Right hindlimb (tissue), 1 donor: ENCODE results near the gene DDX20.

Source experiments
- DNase-seq: peaks from one replicate; pipeline ENCODE4 v3.0.0-alpha.2; 2018

The DDX20 gene, protein sequence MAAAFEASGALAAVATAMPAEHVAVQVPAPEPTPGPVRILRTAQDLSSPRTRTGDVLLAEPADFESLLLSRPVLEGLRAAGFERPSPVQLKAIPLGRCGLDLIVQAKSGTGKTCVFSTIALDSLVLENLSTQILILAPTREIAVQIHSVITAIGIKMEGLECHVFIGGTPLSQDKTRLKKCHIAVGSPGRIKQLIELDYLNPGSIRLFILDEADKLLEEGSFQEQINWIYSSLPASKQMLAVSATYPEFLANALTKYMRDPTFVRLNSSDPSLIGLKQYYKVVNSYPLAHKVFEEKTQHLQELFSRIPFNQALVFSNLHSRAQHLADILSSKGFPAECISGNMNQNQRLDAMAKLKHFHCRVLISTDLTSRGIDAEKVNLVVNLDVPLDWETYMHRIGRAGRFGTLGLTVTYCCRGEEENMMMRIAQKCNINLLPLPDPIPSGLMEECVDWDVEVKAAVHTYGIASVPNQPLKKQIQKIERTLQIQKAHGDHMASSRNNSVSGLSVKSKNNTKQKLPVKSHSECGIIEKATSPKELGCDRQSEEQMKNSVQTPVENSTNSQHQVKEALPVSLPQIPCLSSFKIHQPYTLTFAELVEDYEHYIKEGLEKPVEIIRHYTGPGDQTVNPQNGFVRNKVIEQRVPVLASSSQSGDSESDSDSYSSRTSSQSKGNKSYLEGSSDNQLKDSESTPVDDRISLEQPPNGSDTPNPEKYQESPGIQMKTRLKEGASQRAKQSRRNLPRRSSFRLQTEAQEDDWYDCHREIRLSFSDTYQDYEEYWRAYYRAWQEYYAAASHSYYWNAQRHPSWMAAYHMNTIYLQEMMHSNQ

DNA sequence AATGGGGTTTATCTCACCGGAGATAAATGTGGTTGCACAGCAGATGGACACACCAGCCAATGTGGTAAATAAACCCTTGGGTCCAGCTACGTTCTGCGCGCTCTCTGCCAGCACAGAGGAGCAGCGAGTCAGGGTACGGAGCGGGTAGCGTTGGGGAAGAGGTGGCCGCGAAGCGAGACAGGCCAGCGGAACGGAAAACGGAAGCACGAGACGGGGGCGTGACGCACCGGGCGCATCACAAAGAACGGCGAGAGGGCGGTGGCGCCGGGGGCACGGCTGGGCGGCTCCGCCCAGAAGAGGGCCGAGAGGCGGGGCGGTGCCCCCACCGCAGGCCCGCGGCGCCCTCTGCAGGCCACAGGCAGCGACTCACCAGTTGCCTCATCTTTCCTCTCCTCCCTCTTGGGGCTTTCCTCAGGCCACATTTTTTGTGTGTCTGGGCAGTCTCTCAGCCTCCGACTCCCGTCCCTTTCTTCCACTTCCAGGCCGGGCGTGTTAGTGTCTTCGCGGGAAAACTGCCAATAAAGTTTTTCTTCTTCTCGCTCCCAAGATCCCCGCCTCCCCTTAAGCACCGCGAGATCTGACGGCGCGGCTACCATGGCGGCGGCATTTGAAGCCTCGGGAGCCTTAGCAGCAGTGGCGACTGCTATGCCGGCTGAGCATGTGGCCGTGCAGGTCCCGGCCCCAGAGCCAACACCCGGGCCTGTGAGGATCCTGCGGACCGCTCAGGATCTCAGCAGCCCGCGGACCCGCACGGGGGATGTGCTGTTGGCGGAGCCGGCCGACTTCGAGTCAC, at the start of gene DDX20:
Gene DDX20 (plus strand): TSS at position 571 of the 793 bp plus-strand sequence. CDS start 24 bp downstream, at position 595.
- DNase-seq: peak; percentile 95

- no peak for DNase-seq
Observed at GRCh38 chr1:111706921-111707320, 48.8 kb upstream of the DDX20 start.

GRCh38 chr1:111707906-111708305, 47.8 kb upstream of the DDX20 start:
- no peak for DNase-seq

GRCh38 chr1:111709986-111710385, 45.7 kb upstream of the DDX20 start:
- DNase-seq: no peak

DNA sequence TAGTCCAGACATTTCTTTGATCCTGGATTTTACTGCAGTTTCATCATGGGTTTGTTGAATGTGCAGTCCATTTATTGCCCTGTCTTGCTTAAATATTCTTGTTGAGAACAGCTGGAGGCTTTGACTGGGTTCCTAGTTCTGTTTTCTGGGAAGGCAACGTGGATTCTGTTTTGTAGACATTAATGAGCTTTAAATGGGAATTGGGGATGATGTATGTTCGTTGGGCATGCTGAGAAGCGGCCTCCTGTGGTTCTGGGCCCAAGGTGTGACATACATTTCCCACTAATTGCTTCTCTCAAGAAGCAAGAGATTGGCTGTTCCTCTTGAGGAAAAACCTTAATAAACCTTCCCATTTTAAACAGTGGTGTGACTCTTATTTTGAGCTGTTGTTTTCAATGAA, 39.4 kb upstream of the DDX20 start:
- DNase-seq: no peak

DNA sequence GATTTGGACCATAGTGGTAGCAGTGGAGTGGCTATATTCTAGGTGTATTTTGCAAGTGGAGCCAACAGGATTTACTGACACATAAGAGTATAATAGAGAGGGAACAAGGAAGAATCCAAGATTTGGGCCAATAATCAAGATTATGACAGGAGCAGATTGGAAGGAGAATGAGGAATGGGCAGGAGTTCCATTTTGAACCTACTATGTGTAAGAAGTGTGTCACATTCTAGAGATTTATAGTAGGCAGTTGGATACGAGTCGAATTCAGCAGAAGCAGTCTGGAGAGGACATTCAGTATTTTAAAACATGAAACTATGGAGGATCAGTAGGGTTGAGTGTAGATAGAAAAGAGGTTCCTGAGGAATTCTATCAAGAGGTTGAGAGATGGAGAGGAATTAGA, 38.3 kb upstream of the DDX20 start:
- no peak for DNase-seq

GRCh38 chr1:111719135-111719534, 36.6 kb upstream of the DDX20 start:
- peak; percentile 24 for DNase-seq

DNA sequence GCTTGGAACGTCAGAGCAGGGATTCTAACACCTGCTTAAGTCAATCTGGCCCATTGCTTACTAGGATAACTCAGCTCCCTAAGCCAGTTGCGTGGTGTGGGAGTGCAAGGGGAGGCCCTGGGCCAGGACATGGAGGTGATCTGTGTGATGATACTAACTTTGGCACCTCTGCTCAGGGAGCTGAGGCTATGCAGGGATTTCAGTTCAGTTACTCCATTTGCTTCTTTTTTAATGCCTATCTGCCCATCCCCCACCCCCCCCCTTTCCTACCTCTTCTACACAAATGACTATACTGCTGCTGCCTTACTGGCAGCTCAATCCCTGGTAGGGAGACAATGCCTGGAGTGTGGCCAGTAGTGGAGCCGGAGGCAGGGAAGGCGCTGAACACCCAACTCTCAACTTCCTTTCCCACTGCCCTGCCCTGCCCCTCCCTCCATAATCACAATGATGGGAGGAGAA, 36.0 kb upstream of the DDX20 start:
- DNase-seq: peak; percentile 73

- peak; percentile 27 for DNase-seq
Observed at GRCh38 chr1:111720274-111720976, 35.3 kb upstream of the DDX20 start.

DNA sequence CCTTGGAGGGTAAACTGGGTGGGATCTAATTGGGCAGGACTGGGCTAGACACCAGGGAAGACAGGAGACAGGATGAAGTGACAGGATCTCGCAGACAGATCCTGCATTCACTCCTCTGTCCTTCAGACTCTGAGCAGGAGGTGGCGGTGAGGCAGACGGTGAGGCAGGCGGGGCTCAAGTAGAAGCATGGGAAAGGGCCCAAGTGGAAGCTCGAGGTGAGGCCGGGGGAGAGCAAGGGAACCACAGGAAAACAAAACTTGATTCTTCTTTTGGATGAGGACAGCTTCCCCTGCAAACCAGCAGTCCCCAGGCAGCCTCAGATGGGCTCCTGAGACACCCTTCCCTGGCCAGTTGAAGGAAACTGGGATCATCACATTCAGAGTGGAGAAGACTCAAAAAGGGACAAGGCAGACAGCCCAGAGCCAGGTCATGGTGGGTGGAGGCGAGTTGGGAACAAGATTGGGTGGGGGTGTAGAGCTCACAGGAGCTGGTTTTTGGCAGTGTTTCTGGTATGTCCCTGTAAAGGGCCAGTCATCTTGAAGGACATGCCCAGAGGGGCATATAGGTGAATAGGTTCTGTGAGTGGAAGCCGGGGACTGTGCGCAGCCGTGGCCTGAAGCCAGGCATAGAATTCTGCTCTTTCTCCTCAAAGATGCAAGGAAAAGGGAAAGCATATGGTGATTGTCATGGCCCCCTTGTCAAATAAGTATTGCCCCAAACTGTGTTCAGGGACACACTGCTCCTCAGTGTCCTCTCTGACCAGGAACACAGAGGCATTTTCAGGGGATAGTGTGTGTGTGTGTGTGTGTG, 34.5 kb upstream of the DDX20 start:
- DNase-seq: peak; percentile 17

DNA sequence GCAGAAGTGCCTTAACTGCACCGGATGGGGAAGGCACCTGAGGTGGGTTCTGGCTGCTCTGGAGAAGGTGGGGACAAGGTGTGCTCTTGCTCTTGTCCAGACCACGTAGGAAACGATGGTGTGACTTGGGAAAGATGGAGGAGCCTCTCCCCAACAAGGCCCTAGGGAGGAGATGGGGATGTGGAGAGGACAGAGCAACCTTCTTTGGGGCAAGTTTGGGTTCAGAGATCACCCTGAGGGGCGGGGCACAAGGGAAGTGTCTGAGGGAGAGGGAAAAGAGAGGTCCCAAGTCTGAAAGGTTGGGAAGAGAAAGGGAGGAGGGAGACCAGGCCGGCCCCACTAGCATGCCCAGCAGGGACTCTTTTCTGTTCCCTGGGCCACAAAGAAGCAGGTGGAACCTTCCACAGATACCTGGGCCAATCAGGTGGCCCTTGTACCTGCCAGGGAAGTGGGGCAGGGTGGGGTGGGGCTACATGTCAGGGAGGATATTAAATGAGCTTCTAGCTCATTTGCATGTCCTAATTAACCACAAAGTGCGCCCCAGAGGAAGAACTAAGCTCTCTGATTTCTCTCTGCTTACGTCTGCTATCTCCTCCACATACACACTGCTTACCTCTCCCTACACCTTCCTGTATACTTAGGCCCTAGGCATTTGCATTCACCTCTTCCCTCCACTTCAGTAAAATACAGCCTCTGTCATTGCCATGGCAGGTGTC, 32.5 kb upstream of the DDX20 start:
- DNase-seq: no peak

DNA sequence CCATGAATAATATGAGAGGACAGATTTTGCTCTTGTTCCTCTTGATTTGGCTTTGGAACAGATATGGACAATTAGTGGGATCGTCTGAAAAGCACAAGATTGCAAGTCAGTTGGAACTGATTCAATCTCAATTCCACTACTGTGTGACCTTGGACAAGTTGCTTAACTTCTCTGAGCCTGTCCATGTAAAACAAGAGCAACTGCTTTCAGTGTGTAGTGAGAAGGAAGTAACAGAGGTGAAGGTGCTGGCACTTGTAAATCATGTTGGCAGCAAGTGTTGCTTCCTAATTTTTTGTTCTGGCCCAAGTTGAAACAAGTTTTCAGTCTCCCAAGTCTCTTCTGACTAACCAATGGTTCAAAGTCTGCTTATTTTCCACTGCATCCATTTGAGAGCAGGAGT, 31.8 kb upstream of the DDX20 start:
- no peak for DNase-seq

DNA sequence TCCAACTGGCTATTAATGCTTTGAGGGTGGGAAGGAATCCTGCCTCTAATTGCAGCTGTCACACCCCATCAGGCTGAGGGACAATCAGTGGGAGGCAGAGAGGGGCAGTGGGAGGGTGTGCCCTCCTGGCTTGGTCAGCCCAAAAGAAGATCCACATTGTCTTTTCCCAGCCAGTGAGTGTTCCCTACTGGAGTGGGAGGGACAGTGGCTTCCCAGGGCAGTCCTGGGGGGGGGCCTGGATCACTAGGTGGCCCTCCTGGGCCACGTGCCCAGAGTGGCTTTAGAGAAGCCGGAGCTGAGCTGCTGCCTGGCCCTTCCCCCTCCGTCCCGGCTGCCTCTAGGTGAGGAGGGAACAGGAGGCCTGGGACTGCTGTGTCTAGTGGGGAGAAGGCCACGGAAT, 30.5 kb upstream of the DDX20 start:
- peak; percentile 82 for DNase-seq

- DNase-seq: no peak
Observed at GRCh38 chr1:111727056-111727455, 28.6 kb upstream of the DDX20 start.

- peak; percentile 86 for DNase-seq
Observed at GRCh38 chr1:111729271-111729921, 26.3 kb upstream of the DDX20 start.

DNA sequence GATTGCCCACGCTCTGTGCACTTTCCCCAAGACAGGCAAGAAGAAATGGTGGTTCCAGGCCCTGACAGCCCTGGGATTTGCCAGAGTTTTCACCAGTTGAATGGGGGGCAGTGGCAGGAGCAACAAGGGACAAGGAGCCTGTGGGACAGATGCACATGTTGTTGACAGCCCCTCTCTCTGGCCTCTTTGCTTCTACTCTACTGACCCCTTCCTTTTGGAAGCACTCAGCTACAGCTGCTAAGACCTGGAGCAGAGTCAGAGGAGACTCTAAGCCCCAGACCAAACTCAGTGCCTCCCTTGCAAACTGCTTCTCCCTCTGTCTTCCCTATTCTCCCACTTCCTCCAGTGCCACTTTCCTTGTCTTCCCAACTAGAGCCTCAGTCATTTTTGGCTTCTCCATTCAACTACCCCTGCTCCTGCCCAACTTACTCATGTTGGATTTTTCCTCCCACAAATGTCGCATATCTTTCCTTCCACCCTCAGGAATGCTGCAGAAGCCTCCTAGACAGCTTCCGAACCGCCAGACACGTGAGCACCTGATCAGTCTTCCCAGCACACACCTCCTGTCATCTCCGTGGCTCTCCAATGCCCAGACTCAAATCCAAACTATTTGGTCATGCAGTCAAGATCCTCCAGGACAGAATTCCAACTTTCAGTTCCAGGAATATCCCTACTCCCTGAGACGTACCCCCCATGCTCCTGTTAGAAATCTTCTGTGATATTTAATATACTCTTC, 25.6 kb upstream of the DDX20 start:
- DNase-seq: no peak

DNA sequence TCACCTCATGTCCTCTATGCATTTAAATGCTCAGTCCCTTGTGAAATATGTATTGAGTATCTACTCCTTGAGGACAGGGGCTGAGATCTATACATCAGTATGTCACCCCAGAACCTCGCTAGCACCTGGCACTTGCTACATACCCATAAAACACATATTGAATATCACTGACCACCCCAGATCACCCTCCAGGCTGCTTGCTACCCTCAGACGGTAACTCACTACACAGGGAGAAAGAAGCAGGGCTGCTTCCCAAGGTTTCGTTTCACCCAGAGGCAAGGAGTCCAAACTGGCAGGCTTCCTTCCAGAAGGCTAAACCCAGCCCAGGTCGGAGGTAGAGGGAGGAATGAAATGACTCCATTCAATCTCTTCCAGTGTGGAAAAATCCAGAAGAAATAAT, 25.0 kb upstream of the DDX20 start:
- no peak for DNase-seq

- DNase-seq: no peak
Observed at GRCh38 chr1:111731956-111732355, 23.7 kb upstream of the DDX20 start.

DNA sequence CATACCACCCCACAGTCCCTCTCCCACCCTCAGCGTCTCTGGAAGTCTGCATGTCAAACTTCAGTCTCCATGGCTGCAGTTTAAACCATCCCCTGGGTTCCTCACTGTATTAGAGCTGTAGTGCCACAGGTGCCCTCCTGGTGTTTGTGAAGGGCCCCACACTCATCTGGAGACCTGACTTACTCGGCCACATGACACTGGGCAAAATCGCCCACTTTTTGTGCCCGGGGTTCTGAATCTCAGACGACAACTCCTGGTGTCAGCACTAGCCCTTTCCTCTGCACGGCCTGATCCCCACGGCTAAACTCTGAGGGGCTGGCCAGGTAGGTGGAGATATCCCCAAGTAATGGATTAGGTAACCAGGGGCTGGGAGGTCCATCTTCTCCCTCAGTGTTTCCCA, 23.0 kb upstream of the DDX20 start:
- DNase-seq: no peak
